HG03558 (cell line): ENCODE results near the gene DNAAF9.

Experiments used
- ATAC-seq: cut with Tn5 transposase; IDR thresholded peaks from one replicate; pipeline ENCODE4 v1.9.1; 2021; ENCODE audit warnings: moderate number of reproducible peaks; ENCODE audit not compliant: unreplicated experiment; ENCODE audit errors: extremely low read depth

Gene DNAAF9

DNA sequence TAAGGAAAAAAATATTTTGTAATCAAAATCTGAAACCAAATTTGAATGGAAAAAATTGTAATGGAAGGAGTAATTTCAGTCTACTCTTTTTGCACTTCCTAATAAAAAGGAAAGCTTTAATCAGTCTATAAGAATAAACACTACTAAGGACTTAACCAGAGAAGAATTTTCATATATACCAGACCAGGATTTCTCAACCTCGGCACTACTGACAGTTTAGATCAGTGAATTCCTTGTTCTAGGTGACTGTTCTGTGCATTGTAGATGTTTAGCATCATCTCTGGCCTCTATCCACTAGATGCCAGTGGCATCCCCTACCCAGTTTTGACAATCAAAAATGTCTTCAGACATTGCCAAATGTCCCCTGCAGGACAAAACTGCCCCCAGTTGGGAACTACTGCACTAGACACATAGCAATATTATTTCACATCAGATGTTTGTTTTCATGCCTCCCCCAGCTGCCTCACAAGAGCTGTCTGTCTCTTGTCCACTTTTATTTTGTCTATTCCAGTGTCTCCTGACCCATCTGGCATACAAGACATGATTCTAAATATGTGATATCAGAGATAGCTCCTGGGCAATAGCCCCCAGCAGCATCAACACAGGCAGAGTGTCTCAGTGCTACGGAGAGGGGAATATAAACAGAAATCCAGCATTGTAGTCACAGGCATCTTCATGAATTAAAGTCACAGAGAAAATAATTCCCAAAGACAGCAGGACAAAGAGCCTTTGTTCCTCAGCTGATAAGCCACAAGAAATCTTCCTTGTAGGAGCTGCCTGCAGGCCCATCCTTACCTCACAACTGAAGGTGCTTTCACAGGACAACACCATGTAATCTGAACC, 27.0 kb downstream of the DNAAF9 start:
- ATAC-seq, result no peak

DNA sequence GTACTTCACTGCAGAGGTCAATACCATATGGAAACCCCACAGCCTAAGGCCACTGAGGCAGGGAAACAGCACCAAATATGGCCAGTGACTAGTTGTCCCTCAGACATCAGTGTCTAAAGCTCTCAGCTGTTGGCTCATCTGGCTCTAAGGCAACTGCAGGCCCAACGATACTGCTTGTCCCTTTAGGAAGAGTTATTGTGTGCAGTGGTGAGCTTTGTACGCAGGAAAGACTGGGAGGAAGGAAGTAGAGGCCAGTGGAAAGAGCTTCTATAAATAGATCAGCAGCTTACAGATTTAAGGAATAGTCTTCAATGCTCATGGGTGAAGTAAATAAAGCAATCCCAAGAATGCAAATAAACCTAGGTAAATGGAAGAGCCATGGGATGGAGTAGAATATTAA, 29.3 kb downstream of the DNAAF9 start:
- ATAC-seq, result no peak

DNA sequence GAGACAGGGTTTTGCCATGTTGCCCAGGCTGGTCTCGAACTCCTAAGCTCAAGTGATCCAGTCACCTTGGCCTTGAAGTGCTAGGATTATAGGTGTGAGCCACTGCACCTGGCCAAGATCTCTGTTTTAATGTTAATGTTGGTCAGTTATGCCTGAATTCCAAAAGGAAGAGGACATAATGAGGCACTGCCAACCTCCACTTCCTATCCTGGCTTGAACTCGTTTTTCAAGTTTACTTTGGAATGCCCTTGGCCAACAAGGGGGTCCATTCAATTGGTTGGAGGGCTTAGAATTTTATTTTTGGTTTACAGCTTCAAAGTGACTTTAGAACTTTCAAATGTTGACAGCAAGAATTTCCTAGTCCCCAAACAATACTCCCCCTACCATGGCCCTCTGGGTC, 29.8 kb downstream of the DNAAF9 start:
- no peak for ATAC-seq

DNA sequence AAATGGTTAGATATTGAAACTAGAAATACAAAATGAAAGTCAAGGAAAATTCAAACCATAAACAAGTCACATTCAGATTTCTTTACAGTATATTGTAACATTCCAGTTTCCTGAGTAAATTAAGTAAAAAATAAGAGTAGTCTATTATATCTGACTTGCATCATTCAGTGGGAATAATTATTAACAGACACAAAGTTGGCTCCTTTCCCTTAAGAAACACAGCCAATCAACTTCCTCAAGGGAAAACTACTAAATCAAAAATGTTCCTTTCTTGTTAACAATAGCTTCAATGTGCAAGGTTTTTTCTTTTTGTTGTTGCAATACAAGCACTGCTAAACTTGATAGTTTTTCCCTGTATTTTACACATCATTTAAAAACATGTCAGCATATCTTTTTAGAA, 33.2 kb downstream of the DNAAF9 start:
- ATAC-seq, result no peak

DNA sequence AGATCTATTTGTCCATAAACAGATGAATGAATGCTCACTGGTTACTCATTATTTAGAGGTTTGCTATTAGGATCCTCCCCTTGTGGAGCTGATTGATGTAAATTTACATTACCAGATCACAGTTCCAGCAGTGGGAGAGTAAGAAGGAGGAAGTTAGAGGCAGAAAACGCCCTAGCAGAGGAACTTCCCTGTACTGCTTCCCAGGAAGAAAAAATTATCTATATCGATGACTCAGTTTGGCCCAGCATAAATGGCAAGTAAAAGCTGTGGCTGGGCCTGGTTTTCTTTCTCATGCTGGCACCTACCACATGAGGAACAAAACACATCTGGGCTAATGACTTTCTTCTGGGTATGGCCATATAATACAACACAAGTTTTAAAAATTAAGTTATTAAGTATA, 35.7 kb downstream of the DNAAF9 start:
- ATAC-seq, result no peak

DNA sequence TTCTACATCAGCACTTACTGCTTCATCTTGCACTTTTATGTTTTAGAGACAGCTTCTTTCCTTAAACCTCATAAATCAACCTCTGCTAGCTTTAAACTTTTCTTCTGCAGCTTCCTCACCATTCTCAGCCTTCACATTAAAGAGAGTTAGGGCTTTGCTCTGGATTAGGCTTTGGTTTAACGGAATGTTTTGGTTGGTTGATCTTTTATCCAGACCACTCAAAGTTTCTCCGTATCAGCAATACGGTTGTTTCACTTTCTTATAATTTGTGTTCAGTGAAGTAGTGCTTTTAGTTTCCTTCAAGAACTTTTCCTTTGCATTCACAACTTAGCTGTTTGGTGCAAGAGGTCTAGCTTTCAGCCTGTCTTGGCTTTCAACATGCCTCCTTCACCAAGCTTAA, 40.4 kb downstream of the DNAAF9 start:
- ATAC-seq, result no peak

DNA sequence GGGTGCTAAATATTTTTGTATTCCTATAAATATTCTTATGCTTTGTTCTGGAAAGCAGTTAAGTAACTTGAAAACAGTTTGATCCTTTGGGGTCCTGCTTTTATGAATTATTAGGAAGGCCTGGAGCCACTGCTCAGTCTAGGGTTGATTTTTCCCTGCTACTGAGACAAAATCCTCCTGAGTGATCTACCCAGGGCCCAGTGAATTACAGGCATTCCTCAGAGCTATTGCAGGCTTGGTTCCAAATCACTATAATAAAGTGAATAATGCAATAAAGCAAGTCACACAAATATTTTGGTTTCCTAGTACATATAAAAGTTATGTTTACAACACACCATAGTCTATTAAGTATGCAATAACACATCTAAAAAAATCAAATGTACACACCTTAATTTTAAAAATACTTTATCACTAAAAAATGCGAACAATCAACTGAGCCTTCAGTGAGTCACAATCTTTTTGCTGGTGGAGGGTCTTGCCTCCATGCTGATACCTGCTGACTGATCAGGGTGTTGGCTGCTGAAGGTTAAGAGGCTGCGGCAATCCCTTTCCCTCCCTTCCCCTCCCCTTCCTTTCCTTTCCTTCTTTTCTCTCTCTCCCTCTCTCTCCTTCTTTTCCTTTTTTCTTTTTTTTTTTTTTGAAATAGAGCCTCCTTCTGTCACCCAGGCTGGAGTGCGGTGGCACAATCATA, 43.0 kb downstream of the DNAAF9 start:
- no peak for ATAC-seq

DNA sequence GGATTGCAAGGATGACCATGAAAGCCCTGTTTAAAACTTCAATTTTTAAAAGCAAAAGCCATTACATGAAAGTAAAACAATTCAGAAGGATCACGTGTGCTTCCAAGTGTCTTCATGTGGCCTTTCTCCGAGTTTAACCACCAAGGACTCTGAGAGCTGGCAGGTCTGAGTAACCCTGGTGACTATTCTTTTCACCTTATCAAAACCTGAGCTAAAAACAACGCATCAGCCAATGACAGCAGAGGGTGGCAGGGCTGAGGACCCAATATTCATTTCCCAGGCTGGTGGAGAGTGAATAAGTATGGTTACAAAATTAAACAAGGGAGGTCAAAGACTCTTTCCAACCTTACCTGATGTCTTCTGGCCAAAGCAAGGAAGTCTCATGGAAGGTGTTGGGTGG, 46.7 kb downstream of the DNAAF9 start:
- no peak for ATAC-seq

DNA sequence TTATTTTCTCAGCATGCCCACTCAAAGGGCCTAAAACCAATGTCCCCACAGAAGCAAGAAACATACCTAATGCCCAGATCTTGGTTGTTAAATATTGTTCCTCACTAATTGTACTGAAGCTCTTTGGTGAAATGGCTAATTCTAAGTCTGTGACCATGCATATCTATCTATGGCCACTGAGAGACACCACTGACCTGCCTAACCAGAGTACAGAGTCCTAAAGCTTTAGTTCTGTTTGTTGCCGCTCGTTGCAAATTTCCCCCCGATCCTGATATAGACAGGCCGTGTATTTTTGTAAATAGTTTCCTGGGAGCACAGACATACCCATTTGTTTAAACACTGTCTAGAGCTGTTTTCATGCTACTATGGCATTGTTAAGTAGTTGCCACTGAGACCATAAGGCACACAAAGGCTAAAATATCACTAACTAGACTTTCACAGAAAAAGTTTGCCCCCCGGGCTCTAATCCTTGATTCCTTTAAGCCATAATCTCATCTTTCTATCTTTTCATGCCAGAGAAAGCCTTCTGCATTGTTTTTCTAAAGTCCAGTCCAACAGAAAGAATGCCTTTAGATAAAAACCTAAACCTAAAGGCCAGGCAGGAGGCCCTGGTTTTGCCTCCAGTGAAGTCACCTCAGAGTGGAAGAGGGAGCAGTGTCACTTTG, 48.7 kb downstream of the DNAAF9 start:
- ATAC-seq, result no peak
